HCT116 (cell line): Measurements from ENCODE around the gene VWA5B1. TPM values are rescaled to one million over a fixed set of nuclear protein-coding genes. Genes with fewer than 3 reads are reported as not detected.

Experiments used
- ATAC-seq: fragments of 200-7000 bp; cut with Tn5 transposase; 2 replicates; pipeline ENCODE4 v1.9.1; 2020; ENCODE audit warnings: mild to moderate bottlenecking, moderate library complexity
- BruUV-seq: library from RNA; stranded (reverse); fragments of 400-500 nt; replicated peaks from 2 replicates; lab custom pipeline; 2021; lab: Mats Ljungman, UMichigan
- CTCF ChIA-PET: fragments of 300-600 bp; sonication (Branson Sonifier 250); formaldehyde crosslinking; loops from one replicate; lab custom pipeline; 2021; ENCODE audit warnings: antibody characterized with exemption; lab: Charles Lee
- POLR2A ChIA-PET: fragments of 300-600, 350-600 bp; sonication (Branson Sonifier 250); formaldehyde crosslinking; loops from one replicate; lab custom pipeline; 2021; ENCODE audit warnings: antibody characterized with exemption; lab: Charles Lee
- RAD21 ChIA-PET, 2 experiments: fragments of 300-600 bp; sonication (Branson Sonifier 250); formaldehyde crosslinking; loops; one replicate each; lab custom pipeline; 2023; ENCODE audit warnings: low total read pairs in 2 of 2; ENCODE audit not compliant: uncharacterized antibody in 2 of 2, unreplicated experiment in 2 of 2, low non-redundant PET in 1 of 2; lab: Charles Lee
- DNase-seq: peaks from one replicate; pipeline ENCODE4 v3.0.0-alpha.2; 2010; ENCODE audit warnings: low read depth, low spot score
- H2AFZ ChIP-seq: fragments of 200-600 bp; shearing (Covaris generic), sonication (generic); 2 replicates; pipeline ENCODE4 v1.6.1; 2017; ENCODE audit warnings: low read depth, mixed run types, mixed read lengths, antibody characterized with exemption, low read length; ENCODE audit not compliant: poor library complexity, severe bottlenecking
- H3K27ac ChIP-seq: 2 replicates; pipeline ENCODE4 v1.5.1; 2012; ENCODE audit warnings: low read depth, low read length
- H3K27me3 ChIP-seq: fragments of 200-600 bp; sonication (generic); 2 replicates; pipeline ENCODE4 v1.6.1; 2016; ENCODE audit warnings: mixed run types, low read length, mixed read lengths; ENCODE audit not compliant: insufficient read depth
- H3K36me3 ChIP-seq, 2 experiments: fragments of 200-500 bp in 1 of 2; fragments of 200-600 bp in 1 of 2; sonication (Bioruptor generic) in 1 of 2; sonication (generic) in 1 of 2; 2 replicates each; pipeline versions ENCODE4 v1.5.1 to v1.6.1; 2014 to 2016; ENCODE audit warnings: low read length in 2 of 2, inconsistent platforms in 1 of 2, mixed read lengths in 1 of 2, mixed run types in 1 of 2; ENCODE audit not compliant: insufficient read depth in 2 of 2, control insufficient read depth in 1 of 2
- H3K4me1 ChIP-seq, 2 experiments: fragments of 200-600 bp in 1 of 2; sonication (generic) in 1 of 2; 2 replicates each; pipeline versions ENCODE4 v1.5.1 to v1.6.1; 2012 to 2017; ENCODE audit warnings: low read length in 2 of 2, inconsistent platforms in 1 of 2, mild to moderate bottlenecking in 1 of 2, mixed read lengths in 1 of 2, mixed run types in 1 of 2, moderate library complexity in 1 of 2; ENCODE audit not compliant: insufficient read depth in 2 of 2, control insufficient read depth in 1 of 2
- H3K4me2 ChIP-seq: fragments of 200-600 bp; sonication (generic); 2 replicates; pipeline ENCODE4 v1.6.1; 2017; ENCODE audit warnings: mixed run types, low read length, mixed read lengths
- H3K4me3 ChIP-seq, 2 experiments: fragments of 200-600 bp in 1 of 2; sonication (generic) in 1 of 2; replicated peaks in 1 of 2; 2 replicates each; pipeline ENCODE4 v1.5.1; 2011 to 2016; ENCODE audit warnings: low read length in 2 of 2, control low read depth in 1 of 2, low read depth in 1 of 2, mild to moderate bottlenecking in 1 of 2, mixed read lengths in 1 of 2, mixed run types in 1 of 2
- H3K79me2 ChIP-seq: fragments of 200-600 bp; sonication (generic); 2 replicates; pipeline ENCODE4 v1.6.1; 2017; ENCODE audit warnings: mild to moderate bottlenecking, mixed run types, low read length, moderate library complexity, mixed read lengths; ENCODE audit not compliant: insufficient read depth
- H3K9ac ChIP-seq: fragments of 200-600 bp; sonication (generic); 2 replicates; pipeline ENCODE4 v1.6.1; 2016; ENCODE audit warnings: low read length, mixed read lengths
- H3K9me2 ChIP-seq: fragments of 200-600 bp; sonication (generic), shearing (Covaris generic); 2 replicates; pipeline ENCODE4 v1.6.1; 2017; ENCODE audit warnings: mixed run types, mild to moderate bottlenecking, moderate library complexity; ENCODE audit not compliant: insufficient read depth
- H3K9me3 ChIP-seq, 2 experiments: fragments of 200-500 bp in 1 of 2; fragments of 200-600 bp in 1 of 2; sonication (Bioruptor generic) in 1 of 2; sonication (generic) in 1 of 2; 2 replicates each; pipeline ENCODE4 v1.6.1; 2014 to 2017; ENCODE audit warnings: low read length in 2 of 2, mixed read lengths in 2 of 2, inconsistent platforms in 1 of 2, low read depth in 1 of 2, mild to moderate bottlenecking in 1 of 2, mixed run types in 1 of 2, moderate library complexity in 1 of 2; ENCODE audit not compliant: control insufficient read depth in 1 of 2, insufficient read depth in 1 of 2
- H4K20me1 ChIP-seq: fragments of 200-600 bp; sonication (generic), shearing (Covaris generic); 2 replicates; pipeline ENCODE4 v1.6.1; 2017; ENCODE audit warnings: mixed run types, mild to moderate bottlenecking, moderate library complexity; ENCODE audit not compliant: insufficient read depth
- CBX3 ChIP-seq: IDR thresholded peaks from 2 replicates; pipeline ENCODE4 v1.6.1; 2012; ENCODE audit warnings: low read depth
- CEBPB ChIP-seq: IDR thresholded peaks from 2 replicates; pipeline ENCODE4 v1.6.1; 2012; ENCODE audit warnings: low read depth
- JUND ChIP-seq: IDR thresholded peaks from 2 replicates; pipeline ENCODE4 v1.6.1; 2012
- POLR2AphosphoS5 ChIP-seq: IDR thresholded peaks from 2 replicates; pipeline ENCODE4 v1.6.1; 2011; ENCODE audit warnings: mild to moderate bottlenecking, low read depth, low read length, moderate library complexity
- SIN3A ChIP-seq: IDR thresholded peaks from 2 replicates; pipeline ENCODE4 v1.6.1; 2012; ENCODE audit warnings: low read depth
- TCF7L2 ChIP-seq: IDR thresholded peaks from 2 replicates; pipeline ENCODE4 v1.7.0; 2011; ENCODE audit warnings: borderline replicate concordance, inconsistent platforms; ENCODE audit not compliant: insufficient read depth, insufficient read length; ENCODE audit errors: extremely low read depth
- YY1 ChIP-seq: IDR thresholded peaks from 2 replicates; pipeline ENCODE4 v1.6.1; 2011; ENCODE audit warnings: low read length, low read depth, moderate library complexity, mild to moderate bottlenecking; ENCODE audit not compliant: insufficient replicate concordance; ENCODE audit errors: extremely low read depth
- ZNF274 ChIP-seq: fragments of 200-500 bp; sonication (Bioruptor generic); IDR thresholded peaks from 2 replicates; pipeline ENCODE4 v1.6.1; 2014; ENCODE audit warnings: mild to moderate bottlenecking, low read depth, low read length, inconsistent platforms
- intact Hi-C: fragments of 100-400 bp; cut with micrococcal nuclease; formaldehyde crosslinking; loops from 2 replicates; pipeline ENCODE4 v1.10.0; 2022
- total RNA-seq: library from RNA; stranded (reverse); gene quantifications from one replicate; pipeline ENCODE4 v1.2.1, GENCODE V29; 2021; ENCODE audit not compliant: unreplicated experiment
- TF ChIP-seq, protein P1 (sequence below): IDR thresholded peaks from 2 replicates; pipeline ENCODE4 v1.6.1; 2011; ENCODE audit warnings: mild to moderate bottlenecking, low read length, moderate library complexity; ENCODE audit not compliant: insufficient replicate concordance; ENCODE audit errors: extremely low read depth
- TF ChIP-seq, protein P2 (sequence below): IDR thresholded peaks from 2 replicates; pipeline ENCODE4 v1.6.1; 2012

The VWA5B1 gene
- total RNA-seq, 1 experiment from 2014 or later, result not detected

- ChIA-PET POLR2A (no interaction called here), RAD21 (no interaction called here), CTCF (interaction anchor here (1.1 kb wide), 1 partner anchor 10 kb away, joined by 4 read pairs; no protein-coding TSS in a partner anchor)
- no TSS peak for BruUV-seq
- ATAC-seq (no peak), DNase-seq (no peak)
- no peak for TF ChIP-seq SIN3A
- TF ChIP-seq TCF7L2, result no peak
- TF ChIP-seq ZNF274, result no peak
- TF ChIP-seq, protein P1, sequence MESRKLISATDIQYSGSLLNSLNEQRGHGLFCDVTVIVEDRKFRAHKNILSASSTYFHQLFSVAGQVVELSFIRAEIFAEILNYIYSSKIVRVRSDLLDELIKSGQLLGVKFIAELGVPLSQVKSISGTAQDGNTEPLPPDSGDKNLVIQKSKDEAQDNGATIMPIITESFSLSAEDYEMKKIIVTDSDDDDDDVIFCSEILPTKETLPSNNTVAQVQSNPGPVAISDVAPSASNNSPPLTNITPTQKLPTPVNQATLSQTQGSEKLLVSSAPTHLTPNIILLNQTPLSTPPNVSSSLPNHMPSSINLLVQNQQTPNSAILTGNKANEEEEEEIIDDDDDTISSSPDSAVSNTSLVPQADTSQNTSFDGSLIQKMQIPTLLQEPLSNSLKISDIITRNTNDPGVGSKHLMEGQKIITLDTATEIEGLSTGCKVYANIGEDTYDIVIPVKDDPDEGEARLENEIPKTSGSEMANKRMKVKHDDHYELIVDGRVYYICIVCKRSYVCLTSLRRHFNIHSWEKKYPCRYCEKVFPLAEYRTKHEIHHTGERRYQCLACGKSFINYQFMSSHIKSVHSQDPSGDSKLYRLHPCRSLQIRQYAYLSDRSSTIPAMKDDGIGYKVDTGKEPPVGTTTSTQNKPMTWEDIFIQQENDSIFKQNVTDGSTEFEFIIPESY, result no peak
- TF ChIP-seq CBX3, result no peak
- TF ChIP-seq YY1, result no peak
- TF ChIP-seq POLR2AphosphoS5, result no peak
- no peak for TF ChIP-seq JUND
- no peak for TF ChIP-seq CEBPB
- TF ChIP-seq, protein P2, sequence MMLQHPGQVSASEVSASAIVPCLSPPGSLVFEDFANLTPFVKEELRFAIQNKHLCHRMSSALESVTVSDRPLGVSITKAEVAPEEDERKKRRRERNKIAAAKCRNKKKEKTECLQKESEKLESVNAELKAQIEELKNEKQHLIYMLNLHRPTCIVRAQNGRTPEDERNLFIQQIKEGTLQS, result no peak
- Histone ChIP-seq H3K4me2 (peak overlapping the region; percentile 34), H4K20me1 (no peaks in the 10 kb centered on the region), H2AFZ (no peak overlapping the region), H3K27me3 (peaks cover 8% of the 10 kb centered on the region; the same call in 1 of the 2 replicates), H3K27ac (no peak overlapping the region), H3K9me2 (no peaks in the 10 kb centered on the region), H3K36me3 (no peaks in the 10 kb centered on the region), H3K9me3 (no peaks in the 10 kb centered on the region), H3K4me3 (no peak overlapping the region), H3K9ac (no peak overlapping the region), H3K4me1 (peaks cover 0 to 21% of the 10 kb centered on the region in 2 experiments; a peak in 2 of 4 replicates), H3K79me2 (no peaks in the 10 kb centered on the region)
- intact Hi-C loops, result loop anchor here (1.0 kb wide), 1 partner anchor 43 kb away; no protein-coding TSS in a partner anchor
Measured at GRCh38 chr1:20371883-20372282, 81.2 kb downstream of the VWA5B1 start.
